GM23338 (cell line): ENCODE data around the gene REEP5. TPM values are rescaled to one million over a fixed set of nuclear protein-coding genes. Genes with fewer than 3 reads are reported as not detected.
A peak's percentile ranks its signal among the peaks of the same experiment; 100 is the strongest.

ENCODE experiments used
- ATAC-seq: fragments of 200-7000 bp; cut with Tn5 transposase; 3 replicates; pipeline ENCODE4 v1.9.1; 2020
- DNase-seq: peaks from one replicate; pipeline ENCODE4 v3.0.0-alpha.2; 2015; ENCODE audit warnings: low spot score
- H2AFZ ChIP-seq: fragments of 200-600 bp; sonication (generic); 2 replicates; pipeline ENCODE4 v1.8.0; 2016; ENCODE audit warnings: antibody characterized with exemption, mild to moderate bottlenecking, moderate library complexity
- H3F3A ChIP-seq: fragments of 200-600 bp; sonication (generic); replicated peaks from 2 replicates; pipeline ENCODE4 v1.8.0; 2017; ENCODE audit warnings: antibody characterized with exemption, mixed run types, low read depth
- H3K27ac ChIP-seq: fragments of 200-600 bp; sonication (generic); 2 replicates; pipeline ENCODE4 v1.6.1; 2016; ENCODE audit warnings: low read depth
- H3K27me3 ChIP-seq: fragments of 200-600 bp; sonication (generic); 2 replicates; pipeline ENCODE4 v1.8.0; 2016; ENCODE audit warnings: mild to moderate bottlenecking, mixed run types, moderate library complexity; ENCODE audit not compliant: insufficient read depth
- H3K36me3 ChIP-seq: fragments of 200-600 bp; sonication (generic); 2 replicates; pipeline ENCODE4 v1.8.0; 2016; ENCODE audit warnings: mild to moderate bottlenecking; ENCODE audit not compliant: insufficient read depth
- H3K4me1 ChIP-seq: fragments of 200-600 bp; sonication (generic); 2 replicates; pipeline ENCODE4 v1.8.0; 2016; ENCODE audit warnings: mild to moderate bottlenecking, moderate library complexity; ENCODE audit not compliant: insufficient read depth
- H3K4me2 ChIP-seq: fragments of 200-600 bp; sonication (generic); 2 replicates; pipeline ENCODE4 v1.7.1; 2017; ENCODE audit warnings: mixed run types
- H3K4me3 ChIP-seq: fragments of 200-600 bp; sonication (generic); 2 replicates; pipeline ENCODE4 v1.6.1; 2016; ENCODE audit warnings: mixed run types
- H3K79me2 ChIP-seq: fragments of 200-600 bp; sonication (generic); replicated peaks from 2 replicates; pipeline ENCODE4 v1.8.0; 2017; ENCODE audit warnings: mild to moderate bottlenecking; ENCODE audit not compliant: insufficient read depth
- H3K9me2 ChIP-seq: fragments of 200-600 bp; sonication (generic); 2 replicates; pipeline ENCODE4 v1.8.0; 2017; ENCODE audit not compliant: insufficient read depth
- H4K20me1 ChIP-seq: fragments of 200-600 bp; sonication (generic); replicated peaks from 2 replicates; pipeline ENCODE4 v1.8.0; 2017; ENCODE audit warnings: mild to moderate bottlenecking; ENCODE audit not compliant: insufficient read depth
- H3K27ac Mint-ChIP-seq: 2 replicates; pipeline ENCODE4 v1.8.0; 2020; ENCODE audit warnings: inconsistent platforms, mild to moderate bottlenecking, moderate library complexity, mixed read lengths
- H3K27me3 Mint-ChIP-seq: 3 replicates; pipeline ENCODE4 v1.8.0; 2022; ENCODE audit warnings: low read depth, mild to moderate bottlenecking, moderate library complexity, mixed read lengths, inconsistent platforms; ENCODE audit not compliant: insufficient read depth, poor library complexity
- H3K36me3 Mint-ChIP-seq: 3 replicates; pipeline ENCODE4 v1.8.0; 2021; ENCODE audit warnings: low read depth, mild to moderate bottlenecking, inconsistent platforms, moderate library complexity, mixed read lengths
- H3K4me1 Mint-ChIP-seq: 3 replicates; pipeline ENCODE4 v1.8.0; 2020; ENCODE audit warnings: mild to moderate bottlenecking, inconsistent platforms, mixed read lengths
- H3K4me3 Mint-ChIP-seq: 3 replicates; pipeline ENCODE4 v1.8.0; 2021; ENCODE audit warnings: moderate library complexity, mild to moderate bottlenecking, inconsistent platforms, mixed read lengths
- H3K9me3 Mint-ChIP-seq: 3 replicates; pipeline ENCODE4 v1.8.0; 2020; ENCODE audit warnings: moderate library complexity, mild to moderate bottlenecking, inconsistent platforms, mixed read lengths
- CREB1 ChIP-seq: fragments of 250-450 bp; sonication (Bioruptor Pico); IDR thresholded peaks from 2 replicates; pipeline ENCODE4 v1.5.0; 2020; ENCODE audit warnings: low read depth, mild to moderate bottlenecking, moderate library complexity
- EZH2phosphoT487 ChIP-seq: fragments of 200-600 bp; sonication (generic); IDR thresholded peaks from one replicate; pipeline ENCODE4 v1.8.1; 2018; ENCODE audit warnings: antibody characterized with exemption; ENCODE audit not compliant: unreplicated experiment
- ZNF114 ChIP-seq: fragments of 250-450 bp; sonication (Bioruptor Pico); IDR thresholded peaks from 2 replicates; pipeline ENCODE4 v1.5.0; 2020; ENCODE audit warnings: mild to moderate bottlenecking, moderate library complexity
- ZNF331 ChIP-seq: fragments of 250-450 bp; sonication (Bioruptor Pico); IDR thresholded peaks from 2 replicates; pipeline ENCODE4 v1.5.0; 2020; ENCODE audit warnings: low read depth, mild to moderate bottlenecking, moderate library complexity
- polyA plus RNA-seq: library from polyadenylated mRNA; unstranded; fragments of >200 nt; fragmentation: Nextera tagmentation; extraction: Ambion mirVana; gene quantifications from 2 replicates; pipeline ENCODE4 v1.2.1, GENCODE V29; 2016
- total RNA-seq: library from RNA; depleted of rRNA; stranded (reverse); fragments of >200 nt; shearing (Covaris generic); gene quantifications from 2 replicates; pipeline ENCODE4 v1.2.3, GENCODE V29; 2014
- TF ChIP-seq, protein P1 (sequence below): IDR thresholded peaks from one replicate; pipeline ENCODE4 v1.6.1; 2018; ENCODE audit warnings: antibody characterized with exemption; ENCODE audit not compliant: unreplicated experiment
- TF ChIP-seq, protein P2 (sequence below): fragments of 250-450 bp; sonication (Bioruptor Pico); IDR thresholded peaks from 2 replicates; pipeline ENCODE4 v1.5.0; 2020; ENCODE audit warnings: mild to moderate bottlenecking, moderate library complexity

Gene REEP5
- total and polyA plus RNA-seq, 2 experiments from 2014 or later, result 32.5 to 111 TPM

DNA sequence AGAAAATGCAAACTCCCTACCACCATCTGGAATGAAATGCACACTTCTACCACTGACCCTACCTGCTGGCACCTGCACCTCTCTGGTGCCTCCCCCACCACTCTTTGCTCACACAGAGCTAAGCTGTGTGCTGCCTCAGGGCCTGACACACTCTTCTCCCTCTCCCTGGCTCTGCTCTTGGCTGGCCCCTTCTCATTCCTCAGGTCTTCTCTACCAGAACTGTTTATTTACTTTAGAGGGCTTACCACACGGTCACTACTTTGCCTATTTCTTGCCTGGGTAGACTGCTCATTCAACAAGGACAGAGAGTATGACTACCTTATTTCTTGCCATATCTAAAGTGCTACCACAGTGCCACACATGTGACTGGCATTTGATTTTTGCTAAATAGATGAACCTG lies 3.3 kb downstream of the REEP5 start:
- Histone ChIP-seq H3F3A (0 out of 2 replicates have a peak, but pooled peaks cover 3% of the 10 kb centered on the region), H3K9me2 (no peaks in the 10 kb centered on the region), H3K4me2 (no peak overlapping the region), H2AFZ (no peak overlapping the region), H3K36me3 (0 out of 2 replicates have a peak, but pooled peaks cover 5% of the 10 kb centered on the region), H3K27me3 (peaks cover 8% of the 10 kb centered on the region), H3K4me1 (0 out of 2 replicates have a peak, but pooled peaks cover 6% of the 10 kb centered on the region), H3K27ac (no peak overlapping the region), H3K79me2 (peaks cover 16% of the 10 kb centered on the region), H3K4me3 (no peak overlapping the region), H4K20me1 (peaks cover 6% of the 10 kb centered on the region)
- H3K4me3 Mint-ChIP-seq, result no peak overlapping the region
- peak overlapping the region; percentile 32; the same call in 1 of the 2 replicates for H3K27ac Mint-ChIP-seq
- H3K9me3 Mint-ChIP-seq, result no peaks in the 10 kb centered on the region
- H3K4me1 Mint-ChIP-seq, result peaks cover 15% of the 10 kb centered on the region
- H3K36me3 Mint-ChIP-seq, result peaks cover 44% of the 10 kb centered on the region
- no peak for DNase-seq
- no peak for TF ChIP-seq CREB1 (CRISPR knock-in tag)
- TF ChIP-seq ZNF114 (CRISPR knock-in tag), result no peak
- no peak for TF ChIP-seq EZH2phosphoT487
- TF ChIP-seq, protein P1, sequence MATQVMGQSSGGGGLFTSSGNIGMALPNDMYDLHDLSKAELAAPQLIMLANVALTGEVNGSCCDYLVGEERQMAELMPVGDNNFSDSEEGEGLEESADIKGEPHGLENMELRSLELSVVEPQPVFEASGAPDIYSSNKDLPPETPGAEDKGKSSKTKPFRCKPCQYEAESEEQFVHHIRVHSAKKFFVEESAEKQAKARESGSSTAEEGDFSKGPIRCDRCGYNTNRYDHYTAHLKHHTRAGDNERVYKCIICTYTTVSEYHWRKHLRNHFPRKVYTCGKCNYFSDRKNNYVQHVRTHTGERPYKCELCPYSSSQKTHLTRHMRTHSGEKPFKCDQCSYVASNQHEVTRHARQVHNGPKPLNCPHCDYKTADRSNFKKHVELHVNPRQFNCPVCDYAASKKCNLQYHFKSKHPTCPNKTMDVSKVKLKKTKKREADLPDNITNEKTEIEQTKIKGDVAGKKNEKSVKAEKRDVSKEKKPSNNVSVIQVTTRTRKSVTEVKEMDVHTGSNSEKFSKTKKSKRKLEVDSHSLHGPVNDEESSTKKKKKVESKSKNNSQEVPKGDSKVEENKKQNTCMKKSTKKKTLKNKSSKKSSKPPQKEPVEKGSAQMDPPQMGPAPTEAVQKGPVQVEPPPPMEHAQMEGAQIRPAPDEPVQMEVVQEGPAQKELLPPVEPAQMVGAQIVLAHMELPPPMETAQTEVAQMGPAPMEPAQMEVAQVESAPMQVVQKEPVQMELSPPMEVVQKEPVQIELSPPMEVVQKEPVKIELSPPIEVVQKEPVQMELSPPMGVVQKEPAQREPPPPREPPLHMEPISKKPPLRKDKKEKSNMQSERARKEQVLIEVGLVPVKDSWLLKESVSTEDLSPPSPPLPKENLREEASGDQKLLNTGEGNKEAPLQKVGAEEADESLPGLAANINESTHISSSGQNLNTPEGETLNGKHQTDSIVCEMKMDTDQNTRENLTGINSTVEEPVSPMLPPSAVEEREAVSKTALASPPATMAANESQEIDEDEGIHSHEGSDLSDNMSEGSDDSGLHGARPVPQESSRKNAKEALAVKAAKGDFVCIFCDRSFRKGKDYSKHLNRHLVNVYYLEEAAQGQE, result no peak
- no peak for TF ChIP-seq ZNF331
- TF ChIP-seq, protein P2, sequence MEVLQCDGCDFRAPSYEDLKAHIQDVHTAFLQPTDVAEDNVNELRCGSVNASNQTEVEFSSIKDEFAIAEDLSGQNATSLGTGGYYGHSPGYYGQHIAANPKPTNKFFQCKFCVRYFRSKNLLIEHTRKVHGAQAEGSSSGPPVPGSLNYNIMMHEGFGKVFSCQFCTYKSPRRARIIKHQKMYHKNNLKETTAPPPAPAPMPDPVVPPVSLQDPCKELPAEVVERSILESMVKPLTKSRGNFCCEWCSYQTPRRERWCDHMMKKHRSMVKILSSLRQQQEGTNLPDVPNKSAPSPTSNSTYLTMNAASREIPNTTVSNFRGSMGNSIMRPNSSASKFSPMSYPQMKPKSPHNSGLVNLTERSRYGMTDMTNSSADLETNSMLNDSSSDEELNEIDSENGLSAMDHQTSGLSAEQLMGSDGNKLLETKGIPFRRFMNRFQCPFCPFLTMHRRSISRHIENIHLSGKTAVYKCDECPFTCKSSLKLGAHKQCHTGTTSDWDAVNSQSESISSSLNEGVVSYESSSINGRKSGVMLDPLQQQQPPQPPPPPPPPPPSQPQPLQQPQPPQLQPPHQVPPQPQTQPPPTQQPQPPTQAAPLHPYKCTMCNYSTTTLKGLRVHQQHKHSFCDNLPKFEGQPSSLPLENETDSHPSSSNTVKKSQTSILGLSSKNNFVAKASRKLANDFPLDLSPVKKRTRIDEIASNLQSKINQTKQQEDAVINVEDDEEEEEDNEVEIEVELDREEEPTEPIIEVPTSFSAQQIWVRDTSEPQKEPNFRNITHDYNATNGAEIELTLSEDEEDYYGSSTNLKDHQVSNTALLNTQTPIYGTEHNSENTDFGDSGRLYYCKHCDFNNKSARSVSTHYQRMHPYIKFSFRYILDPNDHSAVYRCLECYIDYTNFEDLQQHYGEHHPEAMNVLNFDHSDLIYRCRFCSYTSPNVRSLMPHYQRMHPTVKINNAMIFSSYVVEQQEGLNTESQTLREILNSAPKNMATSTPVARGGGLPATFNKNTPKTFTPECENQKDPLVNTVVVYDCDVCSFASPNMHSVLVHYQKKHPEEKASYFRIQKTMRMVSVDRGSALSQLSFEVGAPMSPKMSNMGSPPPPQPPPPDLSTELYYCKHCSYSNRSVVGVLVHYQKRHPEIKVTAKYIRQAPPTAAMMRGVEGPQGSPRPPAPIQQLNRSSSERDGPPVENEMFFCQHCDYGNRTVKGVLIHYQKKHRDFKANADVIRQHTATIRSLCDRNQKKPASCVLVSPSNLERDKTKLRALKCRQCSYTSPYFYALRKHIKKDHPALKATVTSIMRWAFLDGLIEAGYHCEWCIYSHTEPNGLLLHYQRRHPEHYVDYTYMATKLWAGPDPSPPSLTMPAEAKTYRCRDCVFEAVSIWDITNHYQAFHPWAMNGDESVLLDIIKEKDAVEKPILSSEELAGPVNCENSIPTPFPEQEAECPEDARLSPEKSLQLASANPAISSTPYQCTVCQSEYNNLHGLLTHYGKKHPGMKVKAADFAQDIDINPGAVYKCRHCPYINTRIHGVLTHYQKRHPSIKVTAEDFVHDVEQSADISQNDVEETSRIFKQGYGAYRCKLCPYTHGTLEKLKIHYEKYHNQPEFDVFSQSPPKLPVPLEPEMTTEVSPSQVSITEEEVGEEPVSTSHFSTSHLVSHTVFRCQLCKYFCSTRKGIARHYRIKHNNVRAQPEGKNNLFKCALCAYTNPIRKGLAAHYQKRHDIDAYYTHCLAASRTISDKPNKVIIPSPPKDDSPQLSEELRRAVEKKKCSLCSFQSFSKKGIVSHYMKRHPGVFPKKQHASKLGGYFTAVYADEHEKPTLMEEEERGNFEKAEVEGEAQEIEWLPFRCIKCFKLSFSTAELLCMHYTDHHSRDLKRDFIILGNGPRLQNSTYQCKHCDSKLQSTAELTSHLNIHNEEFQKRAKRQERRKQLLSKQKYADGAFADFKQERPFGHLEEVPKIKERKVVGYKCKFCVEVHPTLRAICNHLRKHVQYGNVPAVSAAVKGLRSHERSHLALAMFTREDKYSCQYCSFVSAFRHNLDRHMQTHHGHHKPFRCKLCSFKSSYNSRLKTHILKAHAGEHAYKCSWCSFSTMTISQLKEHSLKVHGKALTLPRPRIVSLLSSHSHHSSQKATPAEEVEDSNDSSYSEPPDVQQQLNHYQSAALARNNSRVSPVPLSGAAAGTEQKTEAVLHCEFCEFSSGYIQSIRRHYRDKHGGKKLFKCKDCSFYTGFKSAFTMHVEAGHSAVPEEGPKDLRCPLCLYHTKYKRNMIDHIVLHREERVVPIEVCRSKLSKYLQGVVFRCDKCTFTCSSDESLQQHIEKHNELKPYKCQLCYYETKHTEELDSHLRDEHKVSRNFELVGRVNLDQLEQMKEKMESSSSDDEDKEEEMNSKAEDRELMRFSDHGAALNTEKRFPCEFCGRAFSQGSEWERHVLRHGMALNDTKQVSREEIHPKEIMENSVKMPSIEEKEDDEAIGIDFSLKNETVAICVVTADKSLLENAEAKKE (CRISPR knock-in tag), result no peak
- peaks cover 15% of the 10 kb centered on the region for H3K27me3 Mint-ChIP-seq
- no peak for ATAC-seq
